Immature natural killer cell (primary cell): ENCODE data around the gene SLC12A4. TPM values are rescaled to one million over a fixed set of nuclear protein-coding genes. Genes with fewer than 3 reads are reported as not detected.
A peak's percentile ranks its signal among the peaks of the same experiment; 100 is the strongest.

Experiments used
- DNase-seq, 3 donors: peaks; one replicate each; pipeline ENCODE4 v3.0.0; 2022; ENCODE audit warnings: mixed read lengths in 1 of 3
- H3K27ac Mint-ChIP-seq, 6 donors: one replicate each; pipeline ENCODE4 v1.8.0; 2020; ENCODE audit warnings: mixed read lengths in 6 of 6, mild to moderate bottlenecking in 5 of 6, inconsistent platforms in 4 of 6, moderate library complexity in 3 of 6
- H3K27me3 Mint-ChIP-seq, 3 donors: one replicate each; pipeline ENCODE4 v1.8.0; 2020 to 2021; ENCODE audit warnings: low read depth in 3 of 3, mild to moderate bottlenecking in 3 of 3, mixed read lengths in 3 of 3, moderate library complexity in 3 of 3, inconsistent platforms in 1 of 3
- H3K36me3 Mint-ChIP-seq, 3 donors: one replicate each; pipeline ENCODE4 v1.8.0; 2020; ENCODE audit warnings: mixed read lengths in 3 of 3, inconsistent platforms in 2 of 3, mild to moderate bottlenecking in 2 of 3
- H3K4me1 Mint-ChIP-seq, 2 donors: one replicate each; pipeline ENCODE4 v1.8.0; 2020; ENCODE audit warnings: inconsistent platforms in 2 of 2, mild to moderate bottlenecking in 2 of 2, mixed read lengths in 2 of 2, moderate library complexity in 1 of 2
- H3K4me3 Mint-ChIP-seq, 5 donors: one replicate each; pipeline ENCODE4 v1.8.0; 2020; ENCODE audit warnings: mild to moderate bottlenecking in 5 of 5, mixed read lengths in 5 of 5, inconsistent platforms in 3 of 5, moderate library complexity in 3 of 5
- H3K9me3 Mint-ChIP-seq, 6 donors: one replicate each; pipeline ENCODE4 v1.8.0; 2020; ENCODE audit warnings: mild to moderate bottlenecking in 6 of 6, mixed read lengths in 6 of 6, inconsistent platforms in 4 of 6, moderate library complexity in 3 of 6
- polyA plus RNA-seq, 3 donors: library from polyadenylated mRNA; unstranded; fragments of 300-500 nt; fragmentation: Illumina TruSeq; gene quantifications; one replicate each; pipeline ENCODE4 v1.2.3, GENCODE V29; 2021

SLC12A4 gene
- polyA plus RNA-seq, 3 donors from 2014 or later = 5.1 to 10.5 (median 6.6) TPM

GRCh38 chr16:67964477-67965131 lies 3.8 kb downstream of the SLC12A4 start:
- peaks cover 22 to 24% of the 10 kb centered on the region in 2 donors for H3K4me1 Mint-ChIP-seq
- no peaks in the 10 kb centered on the region for H3K9me3 Mint-ChIP-seq
- peak overlapping the region in 2 of 6 donors; percentile 17 to 40 for H3K27ac Mint-ChIP-seq
- DNase-seq = no peak
- H3K27me3 Mint-ChIP-seq = peaks cover 2 to 9% (median 3%) of the 10 kb centered on the region in 3 donors
- no peak overlapping the region for H3K4me3 Mint-ChIP-seq
- peaks cover 0 to 8% (median 4%) of the 10 kb centered on the region in 3 donors for H3K36me3 Mint-ChIP-seq

DNA sequence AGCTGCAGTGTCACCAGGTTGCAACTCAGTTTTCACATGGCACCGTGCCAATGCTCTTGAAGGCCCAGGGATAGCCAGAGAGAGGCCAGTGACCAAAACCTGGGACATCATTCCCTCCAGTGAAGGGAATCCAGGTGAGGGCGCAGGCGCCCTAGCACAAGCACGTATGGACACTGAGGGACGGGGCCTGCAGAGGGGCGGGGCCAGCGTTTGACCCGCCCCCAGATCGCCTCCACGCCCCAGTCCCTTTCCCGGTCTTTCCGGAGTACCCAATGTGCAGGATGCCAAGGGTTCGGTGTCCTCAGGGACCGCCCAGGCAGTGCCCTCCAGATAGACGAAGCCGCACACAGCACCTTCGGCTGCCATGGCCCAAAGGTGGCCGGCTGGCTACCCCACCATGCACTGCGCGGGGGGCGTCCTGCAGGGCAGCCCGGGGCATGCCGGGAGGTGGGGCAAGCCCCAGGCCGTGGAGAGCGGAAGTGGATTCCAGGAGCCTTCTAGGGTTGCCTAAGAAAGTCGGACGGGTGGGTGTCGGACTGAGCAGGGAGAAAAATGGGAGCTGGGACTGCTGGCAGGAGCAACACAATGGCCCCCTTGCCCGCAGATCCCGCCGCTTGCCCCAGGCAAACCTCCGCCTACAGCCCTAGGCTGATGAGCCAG lies 4.6 kb downstream of the SLC12A4 start:
- Mint-ChIP-seq H3K4me3 (no peak overlapping the region), H3K4me1 (peaks cover 15 to 19% of the 10 kb centered on the region in 2 donors), H3K36me3 (peaks cover 0 to 8% (median 4%) of the 10 kb centered on the region in 3 donors), H3K9me3 (no peaks in the 10 kb centered on the region), H3K27me3 (peaks cover 2 to 8% (median 3%) of the 10 kb centered on the region in 3 donors), H3K27ac (no peak overlapping the region)
- DNase-seq = no peak

DNA sequence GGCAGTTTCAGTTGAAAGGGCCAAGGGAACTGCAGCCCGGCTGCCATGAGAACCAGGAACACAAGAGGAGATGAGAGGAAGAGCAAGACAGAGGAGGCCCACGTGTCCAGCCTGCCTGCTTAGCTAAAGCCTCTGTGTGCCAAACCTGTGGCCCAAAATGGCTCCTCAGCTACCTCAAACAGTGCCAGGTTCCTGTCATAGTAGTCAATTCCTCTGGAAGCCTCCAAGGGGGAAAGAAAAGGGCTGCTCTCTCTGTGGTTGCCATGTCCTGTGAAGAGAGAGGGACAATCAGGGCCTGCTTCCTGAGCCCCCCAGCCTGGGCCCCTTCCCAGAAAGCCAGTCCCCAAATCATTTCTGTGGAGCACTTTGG lies 5.2 kb downstream of the SLC12A4 start:
- Mint-ChIP-seq H3K27ac (peak overlapping the region in 1 of 6 donors; percentile 82), H3K4me1 (peaks cover 15 to 17% of the 10 kb centered on the region in 2 donors), H3K4me3 (no peak overlapping the region), H3K9me3 (no peaks in the 10 kb centered on the region), H3K27me3 (peaks cover 2 to 5% (median 3%) of the 10 kb centered on the region in 3 donors), H3K36me3 (peaks cover 0 to 11% (median 4%) of the 10 kb centered on the region in 3 donors)
- DNase-seq = no peak

DNA sequence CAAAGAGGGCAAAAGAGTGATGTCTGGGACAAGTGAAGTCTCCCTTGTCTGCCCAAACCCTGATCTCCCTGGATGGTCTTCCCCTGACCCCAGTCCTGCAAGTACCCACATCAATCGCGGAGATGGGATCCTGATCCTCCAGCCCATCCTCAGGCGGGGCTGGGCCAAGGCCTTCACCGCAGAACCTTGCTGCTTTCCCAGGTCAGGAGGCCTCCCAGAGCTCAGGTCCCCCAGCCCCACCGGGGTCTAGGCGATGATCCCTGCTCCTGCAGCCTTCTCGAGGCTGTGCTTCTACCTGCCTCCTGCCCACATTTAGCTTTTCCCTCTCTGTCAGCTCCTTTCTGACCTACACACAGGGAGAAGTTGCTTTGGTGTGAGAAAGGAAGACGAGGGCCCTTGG lies 6.3 kb downstream of the SLC12A4 start:
- no peak for DNase-seq
- Mint-ChIP-seq H3K27me3 (peaks cover 0 to under 1% (median 0%) of the 10 kb centered on the region in 3 donors), H3K4me1 (peaks cover 6 to 10% of the 10 kb centered on the region in 2 donors), H3K27ac (no peak overlapping the region), H3K36me3 (peaks cover 0 to 13% (median 4%) of the 10 kb centered on the region in 3 donors), H3K4me3 (no peak overlapping the region), H3K9me3 (no peaks in the 10 kb centered on the region)

DNA sequence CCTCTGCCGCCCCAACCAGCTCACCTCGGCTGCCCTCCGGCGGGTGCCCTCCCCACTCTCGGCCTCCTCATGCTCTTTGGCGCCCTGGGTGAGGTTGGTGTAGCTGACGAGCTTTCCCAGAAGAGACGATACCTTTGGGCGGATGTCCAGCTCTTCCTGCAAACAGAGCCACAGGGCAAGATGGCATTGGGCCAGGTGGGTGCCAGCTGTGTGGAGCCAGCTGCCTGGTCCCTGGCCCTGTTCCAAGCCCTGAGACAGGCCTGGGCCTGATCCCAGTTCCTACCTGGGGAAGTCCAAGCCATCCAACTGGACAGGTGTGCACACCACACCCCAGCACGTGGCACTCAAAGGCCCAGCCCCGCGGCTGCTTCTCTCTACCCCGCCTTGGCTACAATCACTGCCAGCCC lies 6.9 kb downstream of the SLC12A4 start:
- H3K9me3 Mint-ChIP-seq = no peaks in the 10 kb centered on the region
- DNase-seq = no peak
- H3K27ac Mint-ChIP-seq = no peak overlapping the region
- peaks cover 0 to 13% (median 4%) of the 10 kb centered on the region in 3 donors for H3K36me3 Mint-ChIP-seq
- peaks cover under 1 to 4% of the 10 kb centered on the region in 2 donors for H3K4me1 Mint-ChIP-seq
- H3K27me3 Mint-ChIP-seq = no peaks in the 10 kb centered on the region
- H3K4me3 Mint-ChIP-seq = no peak overlapping the region

DNA sequence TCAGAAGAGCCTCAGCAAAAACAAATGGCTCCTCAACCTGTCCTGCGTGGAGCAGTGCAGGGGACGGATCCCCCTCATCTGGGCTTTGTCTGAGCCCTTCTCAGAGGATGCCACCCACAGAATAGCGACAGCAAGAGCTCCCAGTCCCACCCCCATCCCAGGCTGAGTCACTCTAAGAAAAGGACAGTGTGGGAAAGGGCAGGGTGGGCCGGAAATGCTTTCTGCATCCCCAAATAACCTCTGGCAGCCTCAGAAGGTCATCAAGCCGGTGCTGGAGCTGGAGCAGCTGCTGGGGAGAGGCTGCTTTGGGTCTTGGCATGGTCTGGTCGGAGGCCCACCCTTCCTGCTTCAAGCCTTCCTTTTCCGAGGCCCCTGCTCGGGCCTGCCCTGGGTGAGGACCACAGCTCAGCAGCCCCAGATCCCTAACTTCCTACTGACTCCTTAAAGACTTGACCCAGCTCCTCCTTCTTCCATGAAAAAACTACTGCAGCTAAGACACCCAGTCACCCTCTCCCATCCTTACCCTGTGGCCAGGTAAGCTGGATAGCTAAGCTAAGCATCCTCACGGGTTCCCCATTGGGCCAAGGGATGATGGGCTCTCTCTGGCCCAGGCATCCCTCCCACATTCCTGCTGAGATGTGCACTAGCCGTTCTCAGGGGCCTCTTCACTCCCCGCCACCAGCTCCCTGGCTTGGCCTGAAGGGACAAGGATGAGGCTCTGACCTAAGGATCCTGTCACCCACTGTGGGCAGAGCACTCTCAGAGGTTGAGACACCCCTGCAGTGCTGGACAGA lies 8.7 kb downstream of the SLC12A4 start:
- Mint-ChIP-seq H3K36me3 (peaks cover 0 to 13% (median 4%) of the 10 kb centered on the region in 3 donors), H3K4me3 (no peak overlapping the region), H3K9me3 (no peaks in the 10 kb centered on the region), H3K27me3 (no peaks in the 10 kb centered on the region), H3K27ac (no peak overlapping the region), H3K4me1 (no peaks in the 10 kb centered on the region)
- DNase-seq = no peak

GRCh38 chr16:67957622-67958021 lies 10.8 kb downstream of the SLC12A4 start:
- no peaks in the 10 kb centered on the region for H3K9me3 Mint-ChIP-seq
- H3K27me3 Mint-ChIP-seq = no peaks in the 10 kb centered on the region
- H3K27ac Mint-ChIP-seq = no peak overlapping the region
- no peaks in the 10 kb centered on the region for H3K4me1 Mint-ChIP-seq
- no peak overlapping the region for H3K4me3 Mint-ChIP-seq
- DNase-seq = no peak
- H3K36me3 Mint-ChIP-seq = peaks cover 0 to 13% (median under 1%) of the 10 kb centered on the region in 3 donors

GRCh38 chr16:67954421-67955196 lies 13.8 kb downstream of the SLC12A4 start:
- peaks cover 0 to 4% (median 0%) of the 10 kb centered on the region in 3 donors for H3K36me3 Mint-ChIP-seq
- no peak overlapping the region for H3K27ac Mint-ChIP-seq
- no peak overlapping the region for H3K4me3 Mint-ChIP-seq
- no peak for DNase-seq
- H3K27me3 Mint-ChIP-seq = no peaks in the 10 kb centered on the region
- no peaks in the 10 kb centered on the region for H3K4me1 Mint-ChIP-seq
- H3K9me3 Mint-ChIP-seq = no peaks in the 10 kb centered on the region

DNA sequence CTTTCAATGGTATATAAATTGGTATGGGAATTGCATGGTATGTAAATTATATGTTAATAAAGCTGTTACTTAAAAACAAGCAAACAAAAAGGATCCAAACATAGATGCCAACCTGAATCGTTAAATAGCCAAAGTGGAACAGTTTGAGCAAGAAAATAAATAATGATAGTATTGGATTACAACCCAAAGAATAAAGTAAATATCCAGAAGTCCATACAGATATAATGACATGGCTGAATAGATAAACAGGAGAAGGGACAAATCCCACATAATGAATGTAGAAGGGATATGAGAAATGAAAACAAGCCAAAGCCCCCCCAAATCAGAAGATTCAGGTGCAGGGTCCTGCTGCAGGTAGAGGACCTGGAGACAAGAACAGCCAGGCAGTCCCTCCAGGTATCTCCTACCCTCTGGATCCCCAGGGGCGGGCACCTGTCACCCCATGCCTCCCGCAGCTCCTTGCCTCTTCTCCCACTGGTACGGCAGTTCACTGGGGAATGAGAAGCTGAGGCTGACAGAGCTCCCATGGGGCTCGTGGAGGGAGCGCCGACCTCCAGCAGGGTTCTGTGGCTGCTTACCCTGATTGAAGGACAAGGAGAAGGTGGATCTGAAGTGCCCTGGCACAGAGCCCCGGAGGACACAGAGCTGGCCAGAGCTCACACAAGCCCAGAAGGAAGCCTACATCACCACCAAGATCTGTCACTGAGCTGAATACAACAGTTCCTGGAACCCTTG lies 14.6 kb downstream of the SLC12A4 start:
- no peak overlapping the region for H3K4me3 Mint-ChIP-seq
- peaks cover 0 to 4% (median 0%) of the 10 kb centered on the region in 3 donors for H3K36me3 Mint-ChIP-seq
- H3K27ac Mint-ChIP-seq = peak overlapping the region in 1 of 6 donors; percentile 25
- no peaks in the 10 kb centered on the region for H3K4me1 Mint-ChIP-seq
- no peaks in the 10 kb centered on the region for H3K27me3 Mint-ChIP-seq
- no peak for DNase-seq
- no peaks in the 10 kb centered on the region for H3K9me3 Mint-ChIP-seq

GRCh38 chr16:67951485-67951884 lies 17.0 kb downstream of the SLC12A4 start:
- H3K27ac Mint-ChIP-seq = no peak overlapping the region
- no peak overlapping the region for H3K4me3 Mint-ChIP-seq
- H3K4me1 Mint-ChIP-seq = no peaks in the 10 kb centered on the region
- H3K27me3 Mint-ChIP-seq = peaks cover 0 to 1% (median 0%) of the 10 kb centered on the region in 3 donors
- no peaks in the 10 kb centered on the region for H3K9me3 Mint-ChIP-seq
- H3K36me3 Mint-ChIP-seq = no peaks in the 10 kb centered on the region
- DNase-seq = no peak

DNA sequence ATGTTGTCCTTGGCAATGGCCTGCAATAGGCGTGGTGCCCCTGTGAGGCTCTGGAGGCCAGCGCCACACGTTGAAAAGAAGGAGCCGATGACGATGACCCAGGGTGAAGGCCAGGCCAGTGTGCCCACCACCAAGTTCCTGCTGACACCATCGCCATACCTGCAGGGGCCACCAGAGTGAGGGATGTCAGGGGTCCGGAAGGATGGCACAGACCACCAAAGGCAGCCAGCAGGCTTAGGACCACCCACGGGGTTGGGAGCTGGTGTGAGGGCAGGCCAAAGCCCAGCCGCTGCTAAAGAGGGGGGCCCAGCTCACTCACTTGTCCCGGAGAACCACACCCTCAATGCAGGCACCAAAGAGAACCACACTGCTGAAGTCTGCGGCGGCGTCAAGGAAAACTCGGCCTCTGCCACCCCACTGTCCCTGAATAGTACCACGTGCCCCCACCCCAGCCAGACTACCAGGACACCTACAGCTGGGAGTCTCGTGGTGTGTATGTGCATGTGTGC lies 18.0 kb downstream of the SLC12A4 start:
- DNase-seq = no peak
- Mint-ChIP-seq H3K27me3 (peaks cover 0 to 1% (median 0%) of the 10 kb centered on the region in 3 donors), H3K36me3 (no peaks in the 10 kb centered on the region), H3K4me3 (no peak overlapping the region), H3K4me1 (no peaks in the 10 kb centered on the region), H3K9me3 (no peaks in the 10 kb centered on the region), H3K27ac (no peak overlapping the region)

DNA sequence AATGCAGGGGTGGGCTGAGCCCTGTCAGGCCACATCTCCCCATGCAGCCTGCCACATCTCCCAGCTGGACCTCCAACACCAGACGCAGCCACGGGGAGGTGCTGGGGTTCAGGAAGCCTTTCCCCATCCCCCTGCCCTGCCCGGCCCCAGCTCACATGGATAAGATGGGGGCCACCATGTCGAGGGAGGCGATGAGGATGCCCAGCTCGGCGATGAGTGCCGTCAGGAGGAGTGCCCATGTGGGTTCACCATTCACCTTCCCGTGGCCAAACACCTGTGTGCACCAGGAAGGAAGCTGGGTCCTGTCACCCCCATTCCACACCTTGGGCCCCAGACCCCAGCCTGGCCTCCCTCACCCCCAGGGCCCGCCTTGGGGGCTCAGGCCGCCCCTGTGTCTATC lies 18.8 kb downstream of the SLC12A4 start:
- Mint-ChIP-seq H3K27ac (no peak overlapping the region), H3K9me3 (no peaks in the 10 kb centered on the region), H3K27me3 (peaks cover 0 to 1% (median 0%) of the 10 kb centered on the region in 3 donors), H3K4me3 (no peak overlapping the region), H3K36me3 (no peaks in the 10 kb centered on the region), H3K4me1 (no peaks in the 10 kb centered on the region)
- no peak for DNase-seq

GRCh38 chr16:67948015-67948414 lies 20.4 kb downstream of the SLC12A4 start:
- H3K27me3 Mint-ChIP-seq = peaks cover 0 to 1% (median 0%) of the 10 kb centered on the region in 3 donors
- no peak overlapping the region for H3K27ac Mint-ChIP-seq

More at GRCh38 chr16:67948015-67948414, 20.4 kb downstream of the SLC12A4 start:
- Mint-ChIP-seq H3K36me3 (no peaks in the 10 kb centered on the region), H3K9me3 (no peaks in the 10 kb centered on the region), H3K4me3 (no peak overlapping the region), H3K4me1 (no peaks in the 10 kb centered on the region)
- no peak for DNase-seq
